Neutrophil (primary cell): ENCODE results near the gene KIF5A.

Experiments
- H3K27ac ChIP-seq: fragments of 200-600 bp; sonication (generic); 2 replicates; pipeline ENCODE4 v1.5.1; 2016; ENCODE audit warnings: mild to moderate bottlenecking, moderate library complexity
- H3K27me3 ChIP-seq: fragments of 200-600 bp; sonication (generic); 2 replicates; pipeline ENCODE4 v1.6.0; 2016; ENCODE audit warnings: mild to moderate bottlenecking
- H3K36me3 ChIP-seq: fragments of 200-600 bp; sonication (generic); 2 replicates; pipeline ENCODE4 v1.5.1; 2017
- H3K4me1 ChIP-seq, 2 experiments: fragments of 200-600 bp in 1 of 2; sonication (generic) in 1 of 2; 1 replicate in 1 of 2; 2 replicates in 1 of 2; pipeline versions ENCODE4 v1.5.1 to v1.6.1; 2013 to 2016; ENCODE audit warnings: low read depth in 1 of 2, low read length in 1 of 2, mild to moderate bottlenecking in 1 of 2, moderate library complexity in 1 of 2; ENCODE audit not compliant: control insufficient read depth in 1 of 2, insufficient read depth in 1 of 2
- H3K4me3 ChIP-seq, 2 experiments: fragments of 200-600 bp in 1 of 2; sonication (generic) in 1 of 2; 1 replicate in 1 of 2; 2 replicates in 1 of 2; pipeline ENCODE4 v1.5.1; 2013 to 2016; ENCODE audit warnings: low read depth in 1 of 2, low read length in 1 of 2, mild to moderate bottlenecking in 1 of 2, moderate library complexity in 1 of 2
- H3K9me3 ChIP-seq: fragments of 200-600 bp; sonication (generic); 2 replicates; pipeline ENCODE4 v1.5.1; 2016
- TF ChIP-seq, protein P1 (sequence below): fragments of 200-600 bp; sonication (generic); IDR thresholded peaks from 2 replicates; pipeline ENCODE4 v1.5.1; 2016; ENCODE audit warnings: antibody characterized with exemption

The KIF5A gene

GRCh38 chr12:57535764-57536596, 13.9 kb upstream of the KIF5A start:
- Histone ChIP-seq H3K4me1 (no peaks in the 10 kb centered on the region), H3K27ac (no peak overlapping the region), H3K9me3 (no peaks in the 10 kb centered on the region), H3K27me3 (no peaks in the 10 kb centered on the region), H3K36me3 (peaks cover 91% of the 10 kb centered on the region), H3K4me3 (no peak overlapping the region)
- TF ChIP-seq, protein P1, sequence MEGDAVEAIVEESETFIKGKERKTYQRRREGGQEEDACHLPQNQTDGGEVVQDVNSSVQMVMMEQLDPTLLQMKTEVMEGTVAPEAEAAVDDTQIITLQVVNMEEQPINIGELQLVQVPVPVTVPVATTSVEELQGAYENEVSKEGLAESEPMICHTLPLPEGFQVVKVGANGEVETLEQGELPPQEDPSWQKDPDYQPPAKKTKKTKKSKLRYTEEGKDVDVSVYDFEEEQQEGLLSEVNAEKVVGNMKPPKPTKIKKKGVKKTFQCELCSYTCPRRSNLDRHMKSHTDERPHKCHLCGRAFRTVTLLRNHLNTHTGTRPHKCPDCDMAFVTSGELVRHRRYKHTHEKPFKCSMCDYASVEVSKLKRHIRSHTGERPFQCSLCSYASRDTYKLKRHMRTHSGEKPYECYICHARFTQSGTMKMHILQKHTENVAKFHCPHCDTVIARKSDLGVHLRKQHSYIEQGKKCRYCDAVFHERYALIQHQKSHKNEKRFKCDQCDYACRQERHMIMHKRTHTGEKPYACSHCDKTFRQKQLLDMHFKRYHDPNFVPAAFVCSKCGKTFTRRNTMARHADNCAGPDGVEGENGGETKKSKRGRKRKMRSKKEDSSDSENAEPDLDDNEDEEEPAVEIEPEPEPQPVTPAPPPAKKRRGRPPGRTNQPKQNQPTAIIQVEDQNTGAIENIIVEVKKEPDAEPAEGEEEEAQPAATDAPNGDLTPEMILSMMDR, result no peak

- peaks cover 91% of the 10 kb centered on the region for H3K36me3 ChIP-seq
- TF ChIP-seq, protein P1, result no peak
- no peak overlapping the region for H3K27ac ChIP-seq
- no peaks in the 10 kb centered on the region for H3K9me3 ChIP-seq
- no peak overlapping the region for H3K4me3 ChIP-seq
- no peaks in the 10 kb centered on the region for H3K27me3 ChIP-seq
- H3K4me1 ChIP-seq, result no peaks in the 10 kb centered on the region
These were observed 13.3 kb upstream of the KIF5A start for GRCh38 chr12:57536597-57536942.

- Histone ChIP-seq H3K9me3 (no peaks in the 10 kb centered on the region), H3K4me3 (no peak overlapping the region), H3K4me1 (no peaks in the 10 kb centered on the region), H3K27me3 (no peaks in the 10 kb centered on the region), H3K36me3 (peaks cover 78% of the 10 kb centered on the region), H3K27ac (no peak overlapping the region)
- TF ChIP-seq, protein P1, result no peak
These were observed 10.6 kb upstream of the KIF5A start for GRCh38 chr12:57539134-57539768.

DNA sequence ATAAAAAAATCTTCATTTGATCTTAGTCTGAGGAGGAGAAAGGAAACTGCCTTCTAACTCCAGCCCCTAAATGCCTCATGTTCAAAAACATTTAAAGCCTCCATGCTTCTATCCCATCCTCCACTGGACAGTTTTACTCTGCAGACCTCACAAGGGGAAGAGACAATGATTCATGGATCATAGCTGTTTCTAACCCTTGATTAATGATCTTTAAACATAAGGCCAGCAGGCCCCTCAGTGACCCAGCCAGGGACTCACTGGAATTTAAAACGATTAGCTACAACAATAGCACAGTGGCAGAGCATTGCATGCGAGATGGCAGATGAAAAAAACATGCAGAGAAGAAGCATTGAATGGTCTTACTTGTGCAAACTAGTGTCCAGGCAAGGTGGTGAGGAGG, 8.8 kb upstream of the KIF5A start:
- H3K4me1 ChIP-seq, result peaks cover 16 to 17% of the 10 kb centered on the region in 2 experiments
- no peaks in the 10 kb centered on the region for H3K9me3 ChIP-seq
- H3K4me3 ChIP-seq, result no peak overlapping the region
- H3K27ac ChIP-seq, result no peak overlapping the region
- TF ChIP-seq, protein P1, result no peak
- no peaks in the 10 kb centered on the region for H3K27me3 ChIP-seq
- H3K36me3 ChIP-seq, result peaks cover 60% of the 10 kb centered on the region

DNA sequence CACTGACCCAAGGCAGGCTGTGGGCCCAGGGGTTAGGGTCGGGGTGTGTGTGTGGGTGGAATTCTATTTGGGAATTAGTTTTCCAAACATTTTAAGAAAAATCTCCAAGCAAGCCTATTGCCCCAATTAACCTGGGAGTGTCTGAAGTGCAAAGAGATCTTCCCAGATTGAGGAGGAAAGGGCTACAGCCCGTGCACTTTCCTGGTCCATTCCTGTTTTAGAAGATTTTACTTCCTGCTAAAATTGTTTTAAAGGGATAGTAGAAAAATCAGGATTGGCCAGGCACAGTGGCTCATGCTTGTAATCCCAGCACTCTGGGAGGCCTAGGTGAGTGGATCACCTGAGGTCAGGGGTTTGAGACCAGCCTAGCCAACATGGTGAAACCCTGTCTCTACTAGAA, 8.1 kb upstream of the KIF5A start:
- H3K4me1 ChIP-seq, result peaks cover 23 to 24% of the 10 kb centered on the region in 2 experiments
- no peak overlapping the region for H3K4me3 ChIP-seq
- TF ChIP-seq, protein P1, result no peak
- H3K27me3 ChIP-seq, result no peaks in the 10 kb centered on the region
- H3K27ac ChIP-seq, result no peak overlapping the region
- peaks cover 53% of the 10 kb centered on the region for H3K36me3 ChIP-seq
- H3K9me3 ChIP-seq, result no peaks in the 10 kb centered on the region
